DOHH2 (cell line): Measurements from ENCODE around the gene MED19.

Experiments
- H3F3A ChIP-seq: fragments of 200-600 bp; sonication (generic), shearing (Covaris generic); 2 replicates; pipeline ENCODE4 v1.6.0; 2016; ENCODE audit warnings: antibody characterized with exemption, mild to moderate bottlenecking; ENCODE audit not compliant: control insufficient read depth, insufficient read depth
- H3K27ac ChIP-seq: fragments of 200-600 bp; sonication (generic); 2 replicates; pipeline ENCODE4 v1.5.1; 2014; ENCODE audit warnings: low read depth, mild to moderate bottlenecking, low read length, moderate library complexity
- H3K27me3 ChIP-seq: fragments of 200-600 bp; sonication (generic); 2 replicates; pipeline ENCODE4 v1.6.1; 2014; ENCODE audit warnings: mild to moderate bottlenecking, low read length, mixed read lengths; ENCODE audit not compliant: control insufficient read depth
- H3K36me3 ChIP-seq: fragments of 200-600 bp; sonication (generic); 2 replicates; pipeline ENCODE4 v1.6.1; 2014; ENCODE audit warnings: mild to moderate bottlenecking, low read length, moderate library complexity, mixed read lengths; ENCODE audit not compliant: control insufficient read depth
- H3K4me1 ChIP-seq: fragments of 200-600 bp; sonication (generic); 2 replicates; pipeline ENCODE4 v1.6.1; 2014; ENCODE audit warnings: mild to moderate bottlenecking, low read length, mixed read lengths; ENCODE audit not compliant: control insufficient read depth
- H3K4me2 ChIP-seq: fragments of 200-600 bp; sonication (generic); 2 replicates; pipeline ENCODE4 v1.6.0; 2014; ENCODE audit warnings: mild to moderate bottlenecking, low read length, moderate library complexity
- H3K4me3 ChIP-seq: fragments of 200-600 bp; sonication (generic); 2 replicates; pipeline ENCODE4 v1.5.1; 2014; ENCODE audit warnings: mild to moderate bottlenecking, low read length, mixed read lengths
- H3K79me2 ChIP-seq: fragments of 200-600 bp; sonication (generic); 2 replicates; pipeline ENCODE4 v1.6.1; 2014; ENCODE audit warnings: mild to moderate bottlenecking, low read length, mixed read lengths; ENCODE audit not compliant: control insufficient read depth
- H3K9me2 ChIP-seq: fragments of 200-600 bp; sonication (generic); replicated peaks from 2 replicates; pipeline ENCODE4 v1.6.1; 2014; ENCODE audit warnings: mild to moderate bottlenecking, low read length, mixed read lengths; ENCODE audit not compliant: control insufficient read depth
- H3K9me3 ChIP-seq: fragments of 200-600 bp; sonication (generic); 2 replicates; pipeline ENCODE4 v1.6.1; 2014; ENCODE audit warnings: antibody characterized with exemption, low read length, mixed read lengths; ENCODE audit not compliant: control insufficient read depth, insufficient read depth
- H4K20me1 ChIP-seq: fragments of 200-600 bp; sonication (generic); 2 replicates; pipeline ENCODE4 v1.6.0; 2014; ENCODE audit warnings: low read depth, mild to moderate bottlenecking, antibody characterized with exemption, low read length, moderate library complexity; ENCODE audit not compliant: control insufficient read depth, insufficient read depth
- EZH2phosphoT487 ChIP-seq: fragments of 200-600 bp; sonication (generic); IDR thresholded peaks from 2 replicates; pipeline ENCODE4 v1.6.1; 2017; ENCODE audit warnings: borderline replicate concordance, mild to moderate bottlenecking, antibody characterized with exemption, low read length, moderate library complexity, mixed read lengths
- TF ChIP-seq, protein P1 (sequence below): fragments of 200-600 bp; sonication (generic); IDR thresholded peaks from one replicate; pipeline ENCODE4 v1.5.1; 2014; ENCODE audit warnings: antibody characterized with exemption, mild to moderate bottlenecking, low read depth, low read length; ENCODE audit not compliant: poor library complexity, severe bottlenecking

The MED19 gene

DNA sequence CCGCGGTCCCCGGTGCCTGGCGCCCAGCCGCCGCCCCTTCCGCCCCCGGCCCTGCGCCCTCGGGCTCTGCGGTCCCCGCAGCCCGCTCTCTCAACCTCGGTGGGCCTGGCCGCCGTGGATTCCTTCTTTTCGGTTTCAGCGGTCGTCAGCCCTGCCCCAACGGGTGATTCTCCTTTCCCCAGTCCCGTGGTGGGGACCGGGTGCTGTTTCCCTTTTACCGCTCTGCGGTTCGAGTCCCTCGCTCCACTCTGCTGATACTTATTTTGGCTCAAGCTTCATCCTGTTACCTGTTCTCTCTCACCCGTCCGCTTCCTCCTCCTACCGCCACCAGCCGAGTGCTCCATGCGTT is 43.6 kb downstream of the MED19 start:
- H3K9me3 ChIP-seq, result no peaks in the 10 kb centered on the region
- H3K79me2 ChIP-seq, result peaks cover 54% of the 10 kb centered on the region
- peak overlapping the region; percentile 84 for H3K4me3 ChIP-seq
- peak overlapping the region; percentile 72 for H3K27ac ChIP-seq
- H4K20me1 ChIP-seq, result peaks cover 12% of the 10 kb centered on the region; the same call in 1 of the 2 replicates
- TF ChIP-seq, protein P1, sequence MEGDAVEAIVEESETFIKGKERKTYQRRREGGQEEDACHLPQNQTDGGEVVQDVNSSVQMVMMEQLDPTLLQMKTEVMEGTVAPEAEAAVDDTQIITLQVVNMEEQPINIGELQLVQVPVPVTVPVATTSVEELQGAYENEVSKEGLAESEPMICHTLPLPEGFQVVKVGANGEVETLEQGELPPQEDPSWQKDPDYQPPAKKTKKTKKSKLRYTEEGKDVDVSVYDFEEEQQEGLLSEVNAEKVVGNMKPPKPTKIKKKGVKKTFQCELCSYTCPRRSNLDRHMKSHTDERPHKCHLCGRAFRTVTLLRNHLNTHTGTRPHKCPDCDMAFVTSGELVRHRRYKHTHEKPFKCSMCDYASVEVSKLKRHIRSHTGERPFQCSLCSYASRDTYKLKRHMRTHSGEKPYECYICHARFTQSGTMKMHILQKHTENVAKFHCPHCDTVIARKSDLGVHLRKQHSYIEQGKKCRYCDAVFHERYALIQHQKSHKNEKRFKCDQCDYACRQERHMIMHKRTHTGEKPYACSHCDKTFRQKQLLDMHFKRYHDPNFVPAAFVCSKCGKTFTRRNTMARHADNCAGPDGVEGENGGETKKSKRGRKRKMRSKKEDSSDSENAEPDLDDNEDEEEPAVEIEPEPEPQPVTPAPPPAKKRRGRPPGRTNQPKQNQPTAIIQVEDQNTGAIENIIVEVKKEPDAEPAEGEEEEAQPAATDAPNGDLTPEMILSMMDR, result no peak
- H3K9me2 ChIP-seq, result no peaks in the 10 kb centered on the region
- no peaks in the 10 kb centered on the region for H3K27me3 ChIP-seq
- peaks cover 42% of the 10 kb centered on the region for H3K36me3 ChIP-seq
- no peaks in the 10 kb centered on the region for H3F3A ChIP-seq
- peaks cover 21% of the 10 kb centered on the region for H3K4me1 ChIP-seq
- peak overlapping the region; percentile 71 for H3K4me2 ChIP-seq

DNA sequence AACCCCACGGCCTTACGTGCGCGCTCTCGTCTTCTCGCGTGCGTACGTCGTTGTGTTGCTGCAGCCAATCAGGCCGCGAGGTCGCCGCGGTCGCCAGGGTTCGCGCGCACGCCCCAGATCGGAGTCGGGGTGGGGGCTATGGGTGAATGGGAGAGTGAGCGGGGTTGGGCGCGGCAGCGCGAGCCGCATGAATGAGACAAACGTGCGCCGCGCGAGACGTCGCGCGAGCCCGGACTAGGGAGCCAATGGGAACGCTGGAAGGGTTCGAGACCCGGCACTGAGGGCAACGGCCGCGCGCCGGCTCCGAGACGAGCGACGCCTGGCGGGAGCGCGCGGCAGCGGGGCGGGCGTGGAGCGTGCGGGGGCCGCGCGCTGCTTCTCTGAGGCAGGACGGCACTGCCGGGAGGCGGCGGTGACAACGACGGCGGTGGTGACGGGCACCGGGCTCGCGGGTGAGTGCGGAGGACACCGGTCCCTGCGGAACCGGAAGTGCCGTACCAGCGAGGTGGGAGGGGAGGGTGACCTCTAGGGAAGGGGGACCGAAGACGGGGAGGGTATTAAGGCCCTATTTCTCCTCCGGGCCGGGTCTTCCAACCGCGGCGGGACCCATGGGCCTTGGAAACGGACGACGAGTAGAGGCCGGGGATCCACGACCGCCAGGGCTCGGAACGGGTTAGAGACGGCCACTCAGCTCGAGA is 44.1 kb downstream of the MED19 start, which contains the start of gene ZDHHC5:
Gene ZDHHC5, plus strand, starts transcription at position 379 of the 698 bp plus-strand sequence. CDS start 4,977 bp downstream, outside the sequence.
- no peak for TF ChIP-seq EZH2phosphoT487
- TF ChIP-seq, protein P1, result peak; percentile 46
- H3K4me3 ChIP-seq, result peak within 1 kb of the TSS; percentile 84
- H3K27me3 ChIP-seq, result no peaks in the 10 kb centered on the region
- H4K20me1 ChIP-seq, result peaks cover 7% of the 10 kb centered on the region; the same call in 1 of the 2 replicates
- H3F3A ChIP-seq, result no peaks in the 10 kb centered on the region
- H3K79me2 ChIP-seq, result peaks cover 49% of the 10 kb centered on the region
- no peaks in the 10 kb centered on the region for H3K9me2 ChIP-seq
- H3K4me2 ChIP-seq, result peak within 1 kb of the TSS; percentile 71
- peaks cover 21% of the 10 kb centered on the region for H3K4me1 ChIP-seq
- peaks cover 38% of the 10 kb centered on the region for H3K36me3 ChIP-seq
- peak within 1 kb of the TSS; percentile 72 for H3K27ac ChIP-seq
- H3K9me3 ChIP-seq, result no peaks in the 10 kb centered on the region

DNA sequence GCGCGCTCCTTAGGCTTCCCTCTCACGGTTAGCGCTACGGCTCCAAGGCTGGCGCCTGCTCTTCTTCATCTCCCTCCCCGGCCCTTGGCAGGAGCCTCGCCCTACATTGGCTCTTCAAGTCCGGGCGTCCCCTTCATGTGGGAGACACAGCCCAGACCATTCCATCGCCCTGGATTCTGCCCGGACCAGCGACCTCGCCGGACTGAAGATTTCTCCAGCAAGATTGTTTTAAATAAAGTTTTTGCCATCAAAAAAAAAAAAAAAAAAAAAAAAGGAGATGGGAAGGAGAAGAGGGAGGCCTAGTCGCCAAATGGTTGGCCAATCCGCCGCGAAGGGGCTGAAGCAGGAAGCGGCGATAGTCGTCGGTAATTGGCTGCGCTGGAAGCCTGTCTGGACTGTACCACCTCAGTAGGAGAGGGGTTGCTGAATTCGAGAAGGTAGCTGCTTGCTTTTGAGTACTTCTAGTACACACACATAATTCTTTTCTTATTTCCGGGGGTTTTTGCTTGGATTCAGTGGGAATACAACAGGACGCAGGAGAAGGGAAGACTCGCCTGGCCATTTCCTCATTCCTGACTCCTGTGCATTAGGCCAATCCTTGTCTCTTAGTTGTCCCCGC is 44.8 kb downstream of the MED19 start:
- Histone ChIP-seq H3F3A (peaks cover 5% of the 10 kb centered on the region; the same call in 1 of the 2 replicates), H3K9me3 (no peaks in the 10 kb centered on the region), H3K36me3 (peaks cover 38% of the 10 kb centered on the region), H4K20me1 (peaks cover 7% of the 10 kb centered on the region), H3K9me2 (no peaks in the 10 kb centered on the region), H3K27me3 (no peaks in the 10 kb centered on the region), H3K4me3 (peak overlapping the region; percentile 84), H3K27ac (peak overlapping the region; percentile 72), H3K4me2 (peak overlapping the region; percentile 70), H3K4me1 (peaks cover 21% of the 10 kb centered on the region), H3K79me2 (peaks cover 45% of the 10 kb centered on the region)
- TF ChIP-seq, protein P1, result no peak
- no peak for TF ChIP-seq EZH2phosphoT487
